H9 (cell line): ENCODE data around the gene RAB25. TPM values are rescaled to one million over a fixed set of nuclear protein-coding genes. Genes with fewer than 3 reads are reported as not detected.

Source experiments
- DNase-seq: peaks from one replicate; pipeline ENCODE4 v3.0.0-alpha.2; 2017
- H2AFZ ChIP-seq: one replicate; pipeline ENCODE4 v1.6.1; 2013; ENCODE audit warnings: mild to moderate bottlenecking, low read length, control low read depth, moderate library complexity
- H2AK5ac ChIP-seq: 2 replicates; pipeline ENCODE4 v1.6.1; 2013; ENCODE audit warnings: low read length, control low read depth, mixed read lengths; ENCODE audit not compliant: insufficient read length
- H2BK120ac ChIP-seq: one replicate; pipeline ENCODE4 v1.6.1; 2013; ENCODE audit warnings: low read depth, mild to moderate bottlenecking, low read length, control low read depth, inconsistent platforms; ENCODE audit not compliant: poor library complexity, severe bottlenecking
- H2BK12ac ChIP-seq: 2 replicates; pipeline ENCODE4 v1.6.1; 2013; ENCODE audit warnings: low read length, control low read depth, mixed read lengths, low read depth; ENCODE audit not compliant: insufficient read length
- H2BK15ac ChIP-seq: 2 replicates; pipeline ENCODE4 v1.6.1; 2013; ENCODE audit warnings: low read depth, low read length, control low read depth
- H2BK20ac ChIP-seq: one replicate; pipeline ENCODE4 v1.6.1; 2013; ENCODE audit warnings: low read depth, mild to moderate bottlenecking, low read length, control low read depth, inconsistent platforms; ENCODE audit not compliant: poor library complexity, severe bottlenecking
- H2BK5ac ChIP-seq: 2 replicates; pipeline ENCODE4 v1.6.1; 2013; ENCODE audit warnings: low read length, control low read depth, mixed read lengths; ENCODE audit not compliant: insufficient read length
- H3K14ac ChIP-seq: 2 replicates; pipeline ENCODE4 v1.6.1; 2013; ENCODE audit warnings: low read length, control low read depth; ENCODE audit not compliant: insufficient read depth
- H3K18ac ChIP-seq: 2 replicates; pipeline ENCODE4 v1.6.1; 2013; ENCODE audit warnings: low read depth, mild to moderate bottlenecking, mixed read lengths, low read length, control low read depth; ENCODE audit not compliant: insufficient read length
- H3K23ac ChIP-seq: 2 replicates; pipeline ENCODE4 v1.6.1; 2013; ENCODE audit warnings: low read length, control low read depth, mixed read lengths, low read depth; ENCODE audit not compliant: insufficient read length
- H3K23me2 ChIP-seq: 2 replicates; pipeline ENCODE4 v1.6.1; 2013; ENCODE audit warnings: low read depth, mild to moderate bottlenecking, mixed read lengths, low read length, control low read depth; ENCODE audit not compliant: insufficient read length, poor library complexity, severe bottlenecking
- H3K27ac ChIP-seq: 2 replicates; pipeline ENCODE4 v1.5.1; 2013; ENCODE audit warnings: low read length, control low read depth, mixed read lengths, low read depth; ENCODE audit not compliant: insufficient read length
- H3K27me3 ChIP-seq: 2 replicates; pipeline ENCODE4 v1.6.1; 2013; ENCODE audit warnings: low read length, control low read depth, inconsistent platforms; ENCODE audit not compliant: insufficient read depth
- H3K4ac ChIP-seq: 2 replicates; pipeline ENCODE4 v1.6.1; 2013; ENCODE audit warnings: low read depth, mild to moderate bottlenecking, control low read depth, inconsistent platforms, low read length, moderate library complexity
- H3K4me1 ChIP-seq: 2 replicates; pipeline ENCODE4 v1.6.1; 2013; ENCODE audit warnings: low read length, control low read depth, inconsistent platforms; ENCODE audit not compliant: insufficient read depth
- H3K4me2 ChIP-seq: 2 replicates; pipeline ENCODE4 v1.6.1; 2013; ENCODE audit warnings: low read length, control low read depth, mixed read lengths; ENCODE audit not compliant: insufficient read length, insufficient read depth
- H3K56ac ChIP-seq: 2 replicates; pipeline ENCODE4 v1.6.1; 2013; ENCODE audit warnings: low read depth, mild to moderate bottlenecking, mixed read lengths, low read length, control low read depth; ENCODE audit not compliant: insufficient read length
- H3K79me1 ChIP-seq: 2 replicates; pipeline ENCODE4 v1.6.1; 2013; ENCODE audit warnings: low read depth, mild to moderate bottlenecking, moderate library complexity, low read length, control low read depth, inconsistent platforms; ENCODE audit not compliant: insufficient read depth, poor library complexity, severe bottlenecking
- H3K79me2 ChIP-seq: 2 replicates; pipeline ENCODE4 v1.6.1; 2013; ENCODE audit warnings: low read length, control low read depth, inconsistent platforms; ENCODE audit not compliant: insufficient read depth
- H3K9ac ChIP-seq: 2 replicates; pipeline ENCODE4 v1.6.1; 2013; ENCODE audit warnings: low read length, control low read depth, mixed read lengths; ENCODE audit not compliant: insufficient read length; ENCODE audit errors: extremely low read depth
- H3K9me3 ChIP-seq: one replicate; pipeline ENCODE4 v1.6.1; 2013; ENCODE audit warnings: low read depth, low read length, inconsistent platforms; ENCODE audit not compliant: control insufficient read depth
- H3T11ph ChIP-seq: one replicate; pipeline ENCODE4 v1.6.1; 2013; ENCODE audit warnings: mild to moderate bottlenecking, low read length, control low read depth, inconsistent platforms
- H4K20me1 ChIP-seq: one replicate; pipeline ENCODE4 v1.6.1; 2013; ENCODE audit not compliant: control insufficient read depth, insufficient read length, insufficient read depth
- H4K5ac ChIP-seq: 2 replicates; pipeline ENCODE4 v1.6.1; 2013; ENCODE audit warnings: low read depth, mild to moderate bottlenecking, mixed read lengths, low read length, control low read depth; ENCODE audit not compliant: insufficient read length
- H4K8ac ChIP-seq: replicated peaks from 2 replicates; pipeline ENCODE4 v1.6.1; 2013; ENCODE audit warnings: low read length, control low read depth, mixed read lengths, low read depth; ENCODE audit not compliant: insufficient read length
- H4K91ac ChIP-seq: 2 replicates; pipeline ENCODE4 v1.6.1; 2013; ENCODE audit warnings: low read depth, mild to moderate bottlenecking, moderate library complexity, mixed read lengths, low read length, control low read depth; ENCODE audit not compliant: insufficient read length
- H3K27ac Mint-ChIP-seq, 3 experiments: 2 replicates in 2 of 3; 3 replicates in 1 of 3; pipeline ENCODE4 v1.8.0; 2020 to 2021; ENCODE audit warnings: mixed read lengths in 3 of 3, mild to moderate bottlenecking in 1 of 3, moderate library complexity in 1 of 3
- H3K27me3 Mint-ChIP-seq: 2 replicates; pipeline ENCODE4 v1.8.0; 2021; ENCODE audit warnings: low read depth, mild to moderate bottlenecking, moderate library complexity, mixed read lengths
- H3K36me3 Mint-ChIP-seq, 3 experiments: 2 replicates in 2 of 3; 3 replicates in 1 of 3; pipeline ENCODE4 v1.8.0; 2020 to 2021; ENCODE audit warnings: low read depth in 3 of 3, mixed read lengths in 3 of 3; ENCODE audit not compliant: insufficient read depth in 1 of 3
- H3K4me1 Mint-ChIP-seq, 2 experiments: 2 replicates each; pipeline ENCODE4 v1.8.0; 2020; ENCODE audit warnings: mixed read lengths in 2 of 2
- H3K4me3 Mint-ChIP-seq, 2 experiments: 2 replicates in 1 of 2; 3 replicates in 1 of 2; pipeline ENCODE4 v1.8.0; 2020 to 2021; ENCODE audit warnings: mild to moderate bottlenecking in 2 of 2, mixed read lengths in 2 of 2, moderate library complexity in 1 of 2
- H3K9me3 Mint-ChIP-seq, 2 experiments: 2 replicates in 1 of 2; 3 replicates in 1 of 2; pipeline ENCODE4 v1.8.0; 2020; ENCODE audit warnings: mild to moderate bottlenecking in 2 of 2, mixed read lengths in 2 of 2, moderate library complexity in 1 of 2
- CTCF ChIP-seq: fragments of 200-600 bp; sonication (generic); conservative IDR thresholded peaks from 3 replicates; pipeline ENCODE4 v1.8.0; 2021; ENCODE audit warnings: antibody characterized with exemption, mild to moderate bottlenecking
- WGBS: extraction: QIAGEN DNeasy Blood & Tissue Kit; methylation state at CpG from one replicate; pipeline ENCODE4 v1.1.7; 2013; ENCODE audit warnings: missing lambda C conversion rate, low lambda C conversion rate, mixed read lengths; ENCODE audit not compliant: insufficient read length; ENCODE audit errors: extremely low coverage; 5-methylcytosine and 5-hydroxymethylcytosine counted together
- total RNA-seq: library from RNA; stranded (reverse); gene quantifications from 2 replicates; pipeline ENCODE4 v1.2.1, GENCODE V29; 2021

RAB25 gene
- total RNA-seq, 1 experiment from 2014 or later, result 43.1 TPM

GRCh38 chr1:156102633-156103511, 41.9 kb downstream of the RAB25 start:
- H4K5ac ChIP-seq, result no peak overlapping the region
- H3K56ac ChIP-seq, result no peak overlapping the region
- peak overlapping the region in 1 of 2 experiments; percentile 15; a peak in 1 of 5 replicates for H3K4me3 Mint-ChIP-seq
- H3K23me2 ChIP-seq, result peaks cover 5% of the 10 kb centered on the region
- peaks cover 2% of the 10 kb centered on the region for H4K20me1 ChIP-seq
- peak overlapping the region; percentile 67 for H4K91ac ChIP-seq
- no peak overlapping the region for H3K27ac ChIP-seq
- H3K4me1 ChIP-seq, result peaks cover 14% of the 10 kb centered on the region; the same call in 1 of the 2 replicates
- H3T11ph ChIP-seq, result no peak overlapping the region
- H2AFZ ChIP-seq, result no peak overlapping the region
- no peak overlapping the region for H3K4me2 ChIP-seq
- H3K9me3 ChIP-seq, result no peaks in the 10 kb centered on the region
- H3K9me3 Mint-ChIP-seq, result no peaks in the 10 kb centered on the region; a peak in 2 of 5 replicates
- TF ChIP-seq CTCF, result no peak
- H2BK20ac ChIP-seq, result no peak overlapping the region
- H3K4me1 Mint-ChIP-seq, result peaks cover 54 to 60% of the 10 kb centered on the region in 2 experiments
- peaks cover 0 to 7% (median 2%) of the 10 kb centered on the region in 3 experiments; a peak in 5 of 7 replicates for H3K36me3 Mint-ChIP-seq
- H2BK120ac ChIP-seq, result no peak overlapping the region
- H3K27me3 Mint-ChIP-seq, result no peaks in the 10 kb centered on the region
- no peaks in the 10 kb centered on the region for H3K79me1 ChIP-seq
- no peak overlapping the region for H2BK5ac ChIP-seq
- H3K27me3 ChIP-seq, result no peaks in the 10 kb centered on the region
- DNase-seq, result no peak
- peak overlapping the region; percentile 29 for H2BK12ac ChIP-seq
- H3K18ac ChIP-seq, result peak overlapping the region; percentile 41
- H2AK5ac ChIP-seq, result no peak overlapping the region
- no peak overlapping the region for H3K4ac ChIP-seq
- H3K79me2 ChIP-seq, result no peaks in the 10 kb centered on the region
- 0 out of 2 replicates have a peak overlapping the region, but pooled peaks have one; percentile 9 for H3K14ac ChIP-seq
- H2BK15ac ChIP-seq, result peak overlapping the region; percentile 24; the same call in 1 of the 2 replicates
- no peak overlapping the region for H4K8ac ChIP-seq
- H3K27ac Mint-ChIP-seq, result peak overlapping the region; percentile 6 to 94 (median 17); a peak in 6 of 7 replicates
- H3K9ac ChIP-seq, result no peak overlapping the region
- no CpG with 5 or more reads among the region's 16 CpGs for WGBS
- H3K23ac ChIP-seq, result no peak overlapping the region
